ENCODE results near the gene RNF181. TPM values are rescaled to one million over a fixed set of nuclear protein-coding genes. Genes with fewer than 3 reads are reported as not detected.

Gene RNF181
- total RNA-seq, 1 experiment from 2014 or later, result 123 TPM

DNA sequence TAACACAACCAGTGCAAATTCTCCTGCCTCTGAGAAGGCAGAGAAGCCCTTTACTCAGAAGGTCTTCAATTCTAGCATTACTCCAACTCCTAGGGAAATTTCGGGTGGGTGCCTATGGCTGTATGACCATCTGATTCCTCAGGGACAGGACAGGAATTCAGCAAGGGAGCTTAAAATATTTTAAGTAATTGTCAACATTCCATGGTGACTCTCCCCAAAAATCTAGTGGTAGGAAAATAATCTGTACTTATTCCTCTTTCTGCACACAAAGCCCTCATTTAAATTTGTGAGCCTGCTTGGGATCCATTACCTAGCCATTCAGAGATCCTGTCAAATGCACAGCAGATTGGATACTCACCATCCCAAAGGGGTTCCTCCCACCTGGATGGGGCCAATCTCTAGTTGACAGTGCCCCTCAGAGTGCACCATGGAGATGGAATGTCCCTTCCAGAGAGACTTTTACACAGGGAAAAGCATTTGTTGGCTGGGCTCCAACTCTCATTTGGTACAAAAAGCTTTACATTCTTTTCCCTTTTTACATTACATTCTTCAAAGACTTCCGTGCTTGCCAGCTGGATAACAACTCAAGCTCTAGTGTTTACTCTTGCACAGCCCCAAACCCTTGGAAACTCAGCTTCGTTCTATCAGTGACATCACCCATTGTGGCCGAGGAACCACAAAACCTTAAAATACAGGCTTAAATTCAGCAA, 10.0 kb downstream of the RNF181 start:
- H3K4me1 Mint-ChIP-seq (ENCODE audit: low read depth, unreplicated experiment), result peaks cover 13% of the 10 kb centered on the region
- H3K9me3 Mint-ChIP-seq (ENCODE audit: unreplicated experiment), result no peaks in the 10 kb centered on the region
- Histone ChIP-seq H3K36me3 (ENCODE audit: control insufficient read depth, insufficient read depth, low read length) (peaks cover 2% of the 10 kb centered on the region; the same call in 1 of the 2 replicates), H3K4me1 (peaks cover 10% of the 10 kb centered on the region; the same call in 1 of the 2 replicates), H3K9me3 (no peaks in the 10 kb centered on the region), H3K27me3 (replicated peaks; ENCODE audit: control insufficient read depth, insufficient read depth, low read length) (no peaks in the 10 kb centered on the region), H3K4me3 (ENCODE audit: low read depth, low read length) (no peak overlapping the region)
- no peak overlapping the region for H3K4me3 Mint-ChIP-seq (ENCODE audit: unreplicated experiment)
- ChIA-PET CTCF (no interaction called here), POLR2A (interaction anchor here (1.0 kb wide), 1 partner anchor 15 kb away, joined by 3 read pairs; no protein-coding TSS in a partner anchor)
- peaks cover 61% of the 10 kb centered on the region for H3K36me3 Mint-ChIP-seq (ENCODE audit: insufficient read depth, unreplicated experiment)
- no peaks in the 10 kb centered on the region for H3K27me3 Mint-ChIP-seq (ENCODE audit: insufficient read depth, unreplicated experiment)
- DNase-seq, result no peak
- BruUV-seq (replicated peaks), result no TSS peak
- no peak overlapping the region for H3K27ac Mint-ChIP-seq (ENCODE audit: unreplicated experiment)
- TF ChIP-seq, protein P1, sequence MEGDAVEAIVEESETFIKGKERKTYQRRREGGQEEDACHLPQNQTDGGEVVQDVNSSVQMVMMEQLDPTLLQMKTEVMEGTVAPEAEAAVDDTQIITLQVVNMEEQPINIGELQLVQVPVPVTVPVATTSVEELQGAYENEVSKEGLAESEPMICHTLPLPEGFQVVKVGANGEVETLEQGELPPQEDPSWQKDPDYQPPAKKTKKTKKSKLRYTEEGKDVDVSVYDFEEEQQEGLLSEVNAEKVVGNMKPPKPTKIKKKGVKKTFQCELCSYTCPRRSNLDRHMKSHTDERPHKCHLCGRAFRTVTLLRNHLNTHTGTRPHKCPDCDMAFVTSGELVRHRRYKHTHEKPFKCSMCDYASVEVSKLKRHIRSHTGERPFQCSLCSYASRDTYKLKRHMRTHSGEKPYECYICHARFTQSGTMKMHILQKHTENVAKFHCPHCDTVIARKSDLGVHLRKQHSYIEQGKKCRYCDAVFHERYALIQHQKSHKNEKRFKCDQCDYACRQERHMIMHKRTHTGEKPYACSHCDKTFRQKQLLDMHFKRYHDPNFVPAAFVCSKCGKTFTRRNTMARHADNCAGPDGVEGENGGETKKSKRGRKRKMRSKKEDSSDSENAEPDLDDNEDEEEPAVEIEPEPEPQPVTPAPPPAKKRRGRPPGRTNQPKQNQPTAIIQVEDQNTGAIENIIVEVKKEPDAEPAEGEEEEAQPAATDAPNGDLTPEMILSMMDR (IDR thresholded peaks at IDR 0.05; ENCODE audit: insufficient read depth in 1 of 2, low read depth in 1 of 2, low read length in 1 of 2, severe bottlenecking in 1 of 2, unreplicated experiment in 1 of 2), result no peak
- intact Hi-C loops (cut with micrococcal nuclease; ENCODE audit: unreplicated experiment), result no loop called here

DNA sequence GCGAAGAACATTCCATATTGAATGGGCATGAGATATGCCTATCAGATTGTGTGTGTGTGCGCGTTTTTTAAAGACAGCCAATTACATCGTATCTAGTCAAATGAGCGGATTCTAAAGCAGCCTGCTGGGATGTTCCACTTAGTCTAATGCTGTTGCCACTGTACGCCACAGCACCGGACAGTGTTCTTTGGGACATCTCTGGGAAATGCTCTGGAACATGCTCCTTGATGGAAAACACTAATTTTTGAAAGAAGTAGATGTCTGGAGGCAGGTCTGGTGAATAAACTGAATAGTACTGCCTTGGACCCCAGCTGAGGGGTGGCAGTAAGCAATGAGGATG, 10.5 kb downstream of the RNF181 start:
- ChIA-PET CTCF (no interaction called here), POLR2A (no interaction called here)
- intact Hi-C loops (cut with micrococcal nuclease; ENCODE audit: unreplicated experiment), result no loop called here
- peaks cover 13% of the 10 kb centered on the region for H3K4me1 Mint-ChIP-seq (ENCODE audit: low read depth, unreplicated experiment)
- peaks cover 10% of the 10 kb centered on the region; the same call in 1 of the 2 replicates for H3K4me1 ChIP-seq
- no peaks in the 10 kb centered on the region; the same call in 1 of the 2 replicates for H3K36me3 ChIP-seq (ENCODE audit: control insufficient read depth, insufficient read depth, low read length)
- no peak for DNase-seq
- H3K27me3 ChIP-seq (replicated peaks; ENCODE audit: control insufficient read depth, insufficient read depth, low read length), result no peaks in the 10 kb centered on the region
- H3K9me3 ChIP-seq, result no peaks in the 10 kb centered on the region
- no peaks in the 10 kb centered on the region for H3K27me3 Mint-ChIP-seq (ENCODE audit: insufficient read depth, unreplicated experiment)
- no peak overlapping the region for H3K27ac Mint-ChIP-seq (ENCODE audit: unreplicated experiment)
- no peak overlapping the region for H3K4me3 Mint-ChIP-seq (ENCODE audit: unreplicated experiment)
- TF ChIP-seq, protein P1 (IDR thresholded peaks at IDR 0.05; ENCODE audit: insufficient read depth in 1 of 2, low read depth in 1 of 2, low read length in 1 of 2, severe bottlenecking in 1 of 2, unreplicated experiment in 1 of 2), result no peak
- no peak overlapping the region for H3K4me3 ChIP-seq (ENCODE audit: low read depth, low read length)
- H3K36me3 Mint-ChIP-seq (ENCODE audit: insufficient read depth, unreplicated experiment), result peaks cover 59% of the 10 kb centered on the region
- no TSS peak for BruUV-seq (replicated peaks)
- H3K9me3 Mint-ChIP-seq (ENCODE audit: unreplicated experiment), result no peaks in the 10 kb centered on the region

- H3K27ac Mint-ChIP-seq (ENCODE audit: unreplicated experiment), result no peak overlapping the region
- Histone ChIP-seq H3K4me1 (peaks cover 10% of the 10 kb centered on the region; the same call in 1 of the 2 replicates), H3K27me3 (replicated peaks; ENCODE audit: control insufficient read depth, insufficient read depth, low read length) (no peaks in the 10 kb centered on the region), H3K4me3 (ENCODE audit: low read depth, low read length) (no peak overlapping the region), H3K36me3 (ENCODE audit: control insufficient read depth, insufficient read depth, low read length) (no peaks in the 10 kb centered on the region), H3K9me3 (no peaks in the 10 kb centered on the region)
- no peaks in the 10 kb centered on the region for H3K27me3 Mint-ChIP-seq (ENCODE audit: insufficient read depth, unreplicated experiment)
- ChIA-PET CTCF (interaction anchor here (0.5 to 0.6 kb wide), 2 partner anchors 9 to 45 kb away, joined by 3 to 4 read pairs; partner anchors contain the start of gene USP39), POLR2A (no interaction called here)
- no peak overlapping the region for H3K4me3 Mint-ChIP-seq (ENCODE audit: unreplicated experiment)
- TF ChIP-seq, protein P1 (IDR thresholded peaks at IDR 0.05; ENCODE audit: insufficient read depth in 1 of 2, low read depth in 1 of 2, low read length in 1 of 2, severe bottlenecking in 1 of 2, unreplicated experiment in 1 of 2), result no peak
- DNase-seq, result no peak
- H3K4me1 Mint-ChIP-seq (ENCODE audit: low read depth, unreplicated experiment), result peaks cover 7% of the 10 kb centered on the region
- H3K36me3 Mint-ChIP-seq (ENCODE audit: insufficient read depth, unreplicated experiment), result peaks cover 69% of the 10 kb centered on the region
- intact Hi-C loops (cut with micrococcal nuclease; ENCODE audit: unreplicated experiment), result no loop called here
- no peaks in the 10 kb centered on the region for H3K9me3 Mint-ChIP-seq (ENCODE audit: unreplicated experiment)
- BruUV-seq (replicated peaks), result no TSS peak
Measured at GRCh38 chr2:85607268-85608215, 12.0 kb downstream of the RNF181 start.

Measured in Caco-2 (cell line).